ENCODE measurements around the gene PDZK1IP1.
"Not testable (repeated sequence)": the region's sequence is repeated elsewhere in the genome, so short reads cannot be mapped to it uniquely, and the experiment has no call there.

PDZK1IP1 gene

GRCh38 chr1:47179988-47180563 is 9.8 kb downstream of the PDZK1IP1 start:
- Mint-ChIP-seq H3K27me3 (peaks cover 62% of the 10 kb centered on the region), H3K27ac (ENCODE audit: low read depth) (no peak overlapping the region), H3K4me3 (no peak overlapping the region), H3K36me3 (ENCODE audit: insufficient read depth) (peaks cover 8% of the 10 kb centered on the region), H3K9me3 (no peaks in the 10 kb centered on the region), H3K4me1 (peaks cover 19% of the 10 kb centered on the region)
- ATAC-seq (replicated peaks; ENCODE audit: extremely low read depth, poor library complexity, severe bottlenecking) (no peak), DNase-seq (ENCODE audit: low spot score in 2 of 2) (no peak)

- ATAC-seq (replicated peaks; ENCODE audit: extremely low read depth, poor library complexity, severe bottlenecking) (peak; percentile 50), DNase-seq (ENCODE audit: low spot score in 2 of 2) (peak; percentile 44 to 51)
- peak overlapping the region; percentile 74 for H3K4me3 Mint-ChIP-seq
- peaks cover 8% of the 10 kb centered on the region for H3K36me3 Mint-ChIP-seq (ENCODE audit: insufficient read depth)
- peaks cover 21% of the 10 kb centered on the region for H3K4me1 Mint-ChIP-seq
- H3K27me3 Mint-ChIP-seq = peaks cover 69% of the 10 kb centered on the region
- no peaks in the 10 kb centered on the region for H3K9me3 Mint-ChIP-seq
- peak overlapping the region; percentile 94 for H3K27ac Mint-ChIP-seq (ENCODE audit: low read depth)
Measured at GRCh38 chr1:47179017-47179987, 10.5 kb downstream of the PDZK1IP1 start.

- peak overlapping the region; percentile 94 for H3K27ac Mint-ChIP-seq (ENCODE audit: low read depth)
- peak overlapping the region; percentile 74 for H3K4me3 Mint-ChIP-seq
- peaks cover 76% of the 10 kb centered on the region for H3K27me3 Mint-ChIP-seq
- ATAC-seq (replicated peaks; ENCODE audit: extremely low read depth, poor library complexity, severe bottlenecking) (no peak), DNase-seq (ENCODE audit: low spot score in 2 of 2) (no peak)
- H3K4me1 Mint-ChIP-seq = peaks cover 21% of the 10 kb centered on the region
- H3K9me3 Mint-ChIP-seq = no peaks in the 10 kb centered on the region
- H3K36me3 Mint-ChIP-seq (ENCODE audit: insufficient read depth) = peaks cover 8% of the 10 kb centered on the region
Measured at GRCh38 chr1:47178654-47179016, 11.2 kb downstream of the PDZK1IP1 start.

- peaks cover 82% of the 10 kb centered on the region for H3K27me3 Mint-ChIP-seq
- H3K27ac Mint-ChIP-seq (ENCODE audit: low read depth) = no peak overlapping the region
- peaks cover under 1% of the 10 kb centered on the region for H3K9me3 Mint-ChIP-seq
- ATAC-seq (replicated peaks; ENCODE audit: extremely low read depth, poor library complexity, severe bottlenecking) (no peak), DNase-seq (ENCODE audit: low spot score in 2 of 2) (no peak)
- no peak overlapping the region for H3K4me3 Mint-ChIP-seq
- peaks cover 8% of the 10 kb centered on the region for H3K36me3 Mint-ChIP-seq (ENCODE audit: insufficient read depth)
- H3K4me1 Mint-ChIP-seq = peaks cover 21% of the 10 kb centered on the region
Measured at GRCh38 chr1:47178020-47178419, 11.8 kb downstream of the PDZK1IP1 start.

GRCh38 chr1:47175227-47175934 is 14.5 kb downstream of the PDZK1IP1 start:
- no peak overlapping the region for H3K4me3 Mint-ChIP-seq
- H3K4me1 Mint-ChIP-seq = peaks cover 21% of the 10 kb centered on the region
- H3K27me3 Mint-ChIP-seq = peaks cover 69% of the 10 kb centered on the region
- DNase-seq (ENCODE audit: low spot score in 2 of 2) (no peak), ATAC-seq (replicated peaks; ENCODE audit: extremely low read depth, poor library complexity, severe bottlenecking) (no peak)
- peaks cover 5% of the 10 kb centered on the region for H3K9me3 Mint-ChIP-seq
- peaks cover 8% of the 10 kb centered on the region for H3K36me3 Mint-ChIP-seq (ENCODE audit: insufficient read depth)
- no peak overlapping the region for H3K27ac Mint-ChIP-seq (ENCODE audit: low read depth)

- no peak overlapping the region for H3K4me3 Mint-ChIP-seq
- H3K27me3 Mint-ChIP-seq = peaks cover 67% of the 10 kb centered on the region
- DNase-seq (ENCODE audit: low spot score in 2 of 2) (no peak), ATAC-seq (replicated peaks; ENCODE audit: extremely low read depth, poor library complexity, severe bottlenecking) (no peak)
- peaks cover 8% of the 10 kb centered on the region for H3K36me3 Mint-ChIP-seq (ENCODE audit: insufficient read depth)
- no peak overlapping the region for H3K27ac Mint-ChIP-seq (ENCODE audit: low read depth)
- peaks cover 19% of the 10 kb centered on the region for H3K4me1 Mint-ChIP-seq
- peaks cover 5% of the 10 kb centered on the region for H3K9me3 Mint-ChIP-seq
Measured at GRCh38 chr1:47174656-47175020, 15.2 kb downstream of the PDZK1IP1 start.

GRCh38 chr1:47172782-47173181 is 17.1 kb downstream of the PDZK1IP1 start:
- Mint-ChIP-seq H3K36me3 (ENCODE audit: insufficient read depth) (no peaks in the 10 kb centered on the region), H3K27ac (ENCODE audit: low read depth) (no peak overlapping the region), H3K4me1 (peaks cover 9% of the 10 kb centered on the region), H3K4me3 (no peak overlapping the region), H3K27me3 (peaks cover 67% of the 10 kb centered on the region), H3K9me3 (peaks cover 5% of the 10 kb centered on the region)
- ATAC-seq (replicated peaks; ENCODE audit: extremely low read depth, poor library complexity, severe bottlenecking) = no peak
- no peak for DNase-seq (ENCODE audit: low spot score in 2 of 2)

- Mint-ChIP-seq H3K4me1 (no peaks in the 10 kb centered on the region), H3K9me3 (no peaks in the 10 kb centered on the region), H3K36me3 (ENCODE audit: insufficient read depth) (no peaks in the 10 kb centered on the region), H3K4me3 (no peak overlapping the region), H3K27ac (ENCODE audit: low read depth) (no peak overlapping the region), H3K27me3 (peaks cover 92% of the 10 kb centered on the region)
- no peak for ATAC-seq (replicated peaks; ENCODE audit: extremely low read depth, poor library complexity, severe bottlenecking)
- no peak for DNase-seq (ENCODE audit: low spot score in 2 of 2)
Measured at GRCh38 chr1:47164552-47164951, 25.3 kb downstream of the PDZK1IP1 start.

GRCh38 chr1:47161298-47162040 is 28.4 kb downstream of the PDZK1IP1 start:
- H3K4me3 Mint-ChIP-seq = no peak overlapping the region
- DNase-seq (ENCODE audit: low spot score in 2 of 2) (no peak), ATAC-seq (replicated peaks; ENCODE audit: extremely low read depth, poor library complexity, severe bottlenecking) (no peak)
- no peak overlapping the region for H3K27ac Mint-ChIP-seq (ENCODE audit: low read depth)
- no peaks in the 10 kb centered on the region for H3K4me1 Mint-ChIP-seq
- no peaks in the 10 kb centered on the region for H3K36me3 Mint-ChIP-seq (ENCODE audit: insufficient read depth)
- no peaks in the 10 kb centered on the region for H3K9me3 Mint-ChIP-seq
- peaks cover 77% of the 10 kb centered on the region for H3K27me3 Mint-ChIP-seq

GRCh38 chr1:47160716-47161115 is 29.1 kb downstream of the PDZK1IP1 start:
- H3K4me1 Mint-ChIP-seq = no peaks in the 10 kb centered on the region
- DNase-seq (ENCODE audit: low spot score in 2 of 2) (no peak), ATAC-seq (replicated peaks; ENCODE audit: extremely low read depth, poor library complexity, severe bottlenecking) (no peak)
- no peak overlapping the region for H3K27ac Mint-ChIP-seq (ENCODE audit: low read depth)
- H3K36me3 Mint-ChIP-seq (ENCODE audit: insufficient read depth) = no peaks in the 10 kb centered on the region
- peaks cover 77% of the 10 kb centered on the region for H3K27me3 Mint-ChIP-seq
- no peak overlapping the region for H3K4me3 Mint-ChIP-seq
- H3K9me3 Mint-ChIP-seq = peaks cover 6% of the 10 kb centered on the region

- H3K4me3 Mint-ChIP-seq; H3K4me1 Mint-ChIP-seq; DNase-seq (ENCODE audit: low spot score in 2 of 2); ATAC-seq (replicated peaks; ENCODE audit: extremely low read depth, poor library complexity, severe bottlenecking); H3K36me3 Mint-ChIP-seq (ENCODE audit: insufficient read depth); H3K27ac Mint-ChIP-seq (ENCODE audit: low read depth): not testable (repeated sequence)
- H3K9me3 Mint-ChIP-seq = peaks cover 11% of the 10 kb centered on the region
- peaks cover 77% of the 10 kb centered on the region for H3K27me3 Mint-ChIP-seq
Measured at GRCh38 chr1:47157957-47158356, 31.9 kb downstream of the PDZK1IP1 start.

- not testable (repeated sequence) for DNase-seq (ENCODE audit: low spot score in 2 of 2); H3K4me1 Mint-ChIP-seq; H3K36me3 Mint-ChIP-seq (ENCODE audit: insufficient read depth); H3K4me3 Mint-ChIP-seq; H3K27ac Mint-ChIP-seq (ENCODE audit: low read depth); ATAC-seq (replicated peaks; ENCODE audit: extremely low read depth, poor library complexity, severe bottlenecking)
- peaks cover 11% of the 10 kb centered on the region for H3K9me3 Mint-ChIP-seq
- H3K27me3 Mint-ChIP-seq = peaks cover 77% of the 10 kb centered on the region
Measured at GRCh38 chr1:47156457-47156856, 33.4 kb downstream of the PDZK1IP1 start.

All from central memory CD8-positive, alpha-beta T cell (primary cell).